Measurements from ENCODE around the gene YTHDF2. TPM values are rescaled to one million over a fixed set of nuclear protein-coding genes. Genes with fewer than 3 reads are reported as not detected.

Gene YTHDF2
- total RNA-seq, 3 donors from 2014 or later (not counting 1 experiment from before 2014, with no cell fraction given) = 78.9 to 98.3 (median 97.9) TPM

GRCh38 chr1:28812669-28813468 is 76.1 kb downstream of the YTHDF2 start:
- ATAC-seq (no peak), DNase-seq (no peak)
- Histone ChIP-seq H3K36me3 (ENCODE audit: control insufficient read depth, insufficient read depth, low read length) (no peaks in the 10 kb centered on the region), H3K27me3 (ENCODE audit: control insufficient read depth, insufficient read depth, low read length) (peaks cover 13% of the 10 kb centered on the region), H3K27ac (ENCODE audit: low read length) (no peak overlapping the region), H3K4me3 (ENCODE audit: low read length) (no peak overlapping the region), H3K9me3 (ENCODE audit: control insufficient read depth, insufficient read depth, low read length) (no peaks in the 10 kb centered on the region), H3K4me1 (ENCODE audit: control insufficient read depth, insufficient read depth, low read length) (no peaks in the 10 kb centered on the region)
- WGBS (ENCODE audit: insufficient coverage) = 54% methylated on average over 34 of the region's 34 CpGs
- Mint-ChIP-seq H3K27ac (no peak overlapping the region), H3K4me3 (no peak overlapping the region), H3K9me3 (no peaks in the 10 kb centered on the region), H3K36me3 (no peaks in the 10 kb centered on the region), H3K4me1 (no peaks in the 10 kb centered on the region), H3K27me3 (ENCODE audit: low read depth in 2 of 2) (peaks cover 44 to 50% of the 10 kb centered on the region in 2 donors)
- intact Hi-C loops (cut with micrococcal nuclease) = no loop called here
- TF ChIP-seq, protein P1, sequence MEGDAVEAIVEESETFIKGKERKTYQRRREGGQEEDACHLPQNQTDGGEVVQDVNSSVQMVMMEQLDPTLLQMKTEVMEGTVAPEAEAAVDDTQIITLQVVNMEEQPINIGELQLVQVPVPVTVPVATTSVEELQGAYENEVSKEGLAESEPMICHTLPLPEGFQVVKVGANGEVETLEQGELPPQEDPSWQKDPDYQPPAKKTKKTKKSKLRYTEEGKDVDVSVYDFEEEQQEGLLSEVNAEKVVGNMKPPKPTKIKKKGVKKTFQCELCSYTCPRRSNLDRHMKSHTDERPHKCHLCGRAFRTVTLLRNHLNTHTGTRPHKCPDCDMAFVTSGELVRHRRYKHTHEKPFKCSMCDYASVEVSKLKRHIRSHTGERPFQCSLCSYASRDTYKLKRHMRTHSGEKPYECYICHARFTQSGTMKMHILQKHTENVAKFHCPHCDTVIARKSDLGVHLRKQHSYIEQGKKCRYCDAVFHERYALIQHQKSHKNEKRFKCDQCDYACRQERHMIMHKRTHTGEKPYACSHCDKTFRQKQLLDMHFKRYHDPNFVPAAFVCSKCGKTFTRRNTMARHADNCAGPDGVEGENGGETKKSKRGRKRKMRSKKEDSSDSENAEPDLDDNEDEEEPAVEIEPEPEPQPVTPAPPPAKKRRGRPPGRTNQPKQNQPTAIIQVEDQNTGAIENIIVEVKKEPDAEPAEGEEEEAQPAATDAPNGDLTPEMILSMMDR (IDR thresholded peaks at IDR 0.05) = no peak

- Mint-ChIP-seq H3K4me3 (no peak overlapping the region), H3K27me3 (ENCODE audit: low read depth in 2 of 2) (peaks cover 44 to 50% of the 10 kb centered on the region in 2 donors), H3K4me1 (no peaks in the 10 kb centered on the region), H3K36me3 (no peaks in the 10 kb centered on the region), H3K9me3 (no peaks in the 10 kb centered on the region), H3K27ac (no peak overlapping the region)
- Histone ChIP-seq H3K27me3 (ENCODE audit: control insufficient read depth, insufficient read depth, low read length) (peaks cover 13% of the 10 kb centered on the region), H3K27ac (ENCODE audit: low read length) (no peak overlapping the region), H3K9me3 (ENCODE audit: control insufficient read depth, insufficient read depth, low read length) (no peaks in the 10 kb centered on the region), H3K4me1 (ENCODE audit: control insufficient read depth, insufficient read depth, low read length) (no peaks in the 10 kb centered on the region), H3K36me3 (ENCODE audit: control insufficient read depth, insufficient read depth, low read length) (no peaks in the 10 kb centered on the region), H3K4me3 (ENCODE audit: low read length) (no peak overlapping the region)
- 88% methylated on average over 15 of the region's 15 CpGs for WGBS (ENCODE audit: insufficient coverage)
- intact Hi-C loops (cut with micrococcal nuclease) = no loop called here
- TF ChIP-seq, protein P1 (IDR thresholded peaks at IDR 0.05) = no peak
- no peak for DNase-seq
- ATAC-seq = no peak
Measured at GRCh38 chr1:28813931-28814465, 77.3 kb downstream of the YTHDF2 start.

GRCh38 chr1:28815533-28816185 is 78.9 kb downstream of the YTHDF2 start:
- ATAC-seq = peak in 1 of 3 donors; percentile 22
- Histone ChIP-seq H3K4me3 (ENCODE audit: low read length) (no peak overlapping the region), H3K4me1 (ENCODE audit: control insufficient read depth, insufficient read depth, low read length) (no peaks in the 10 kb centered on the region), H3K27ac (ENCODE audit: low read length) (no peak overlapping the region), H3K9me3 (ENCODE audit: control insufficient read depth, insufficient read depth, low read length) (no peaks in the 10 kb centered on the region), H3K27me3 (ENCODE audit: control insufficient read depth, insufficient read depth, low read length) (peaks cover 10% of the 10 kb centered on the region), H3K36me3 (ENCODE audit: control insufficient read depth, insufficient read depth, low read length) (no peaks in the 10 kb centered on the region)
- no peaks in the 10 kb centered on the region for H3K36me3 Mint-ChIP-seq
- TF ChIP-seq, protein P1 (IDR thresholded peaks at IDR 0.05) = no peak
- H3K27ac Mint-ChIP-seq = no peak overlapping the region
- no peaks in the 10 kb centered on the region for H3K4me1 Mint-ChIP-seq
- intact Hi-C loops (cut with micrococcal nuclease) = no loop called here
- H3K9me3 Mint-ChIP-seq = no peaks in the 10 kb centered on the region
- no peak overlapping the region for H3K4me3 Mint-ChIP-seq
- WGBS (ENCODE audit: insufficient coverage) = 33% methylated on average over 12 of the region's 12 CpGs
- peaks cover 34 to 42% of the 10 kb centered on the region in 2 donors for H3K27me3 Mint-ChIP-seq (ENCODE audit: low read depth in 2 of 2)
- DNase-seq = no peak

Measured in natural killer cell (primary cell).